H1 (cell line): Measurements from ENCODE around the gene PSMC4. TPM values are rescaled to one million over a fixed set of nuclear protein-coding genes. Genes with fewer than 3 reads are reported as not detected.

Source experiments
- CTCF ChIA-PET: fragments of 300-600 bp; sonication (Branson Sonifier 250); formaldehyde crosslinking; loops from one replicate; lab custom pipeline; 2021; ENCODE audit not compliant: partially characterized antibody; lab: Charles Lee
- POLR2A ChIA-PET: fragments of 300-600 bp; sonication (Branson Sonifier 250); formaldehyde crosslinking; loops from one replicate; lab custom pipeline; 2021; ENCODE audit warnings: inconsistent platforms; ENCODE audit not compliant: partially characterized antibody; lab: Charles Lee
- DNase-seq, 2 experiments: peaks; one replicate each; pipeline versions ENCODE4 v3.0.0 to v3.0.0-alpha.2; 2010 to 2022; ENCODE audit warnings: low spot score in 2 of 2, low read depth in 1 of 2, mixed read lengths in 1 of 2
- FAIRE-seq: peaks from 2 replicates; lab custom pipeline; 2011; peaks lifted over from hg19 to GRCh38; lab: Jason Lieb, UNC
- H2AFZ ChIP-seq: 2 replicates; pipeline ENCODE4 v1.8.1; 2012; ENCODE audit warnings: low read length, inconsistent platforms
- H2AK5ac ChIP-seq: 2 replicates; pipeline ENCODE4 v1.6.1; 2013; ENCODE audit warnings: low read depth, low read length
- H2BK120ac ChIP-seq: replicated peaks from 2 replicates; pipeline ENCODE3; 2013; ENCODE audit warnings: low read depth, low read length, inconsistent platforms
- H2BK12ac ChIP-seq: 2 replicates; pipeline ENCODE4 v1.6.1; 2013; ENCODE audit warnings: low read depth, low read length
- H2BK15ac ChIP-seq: 2 replicates; pipeline ENCODE4 v1.6.1; 2013; ENCODE audit warnings: low read length
- H2BK20ac ChIP-seq: 2 replicates; pipeline ENCODE4 v1.6.1; 2013; ENCODE audit warnings: low read length
- H2BK5ac ChIP-seq: 2 replicates; pipeline ENCODE4 v1.6.1; 2013; ENCODE audit warnings: low read depth, low read length
- H3K14ac ChIP-seq: 2 replicates; pipeline ENCODE4 v1.6.1; 2013; ENCODE audit warnings: inconsistent platforms; ENCODE audit not compliant: insufficient read length
- H3K18ac ChIP-seq: 2 replicates; pipeline ENCODE4 v1.6.1; 2013; ENCODE audit warnings: low read length; ENCODE audit errors: extremely low read depth
- H3K23ac ChIP-seq: 2 replicates; pipeline ENCODE4 v1.6.1; 2013; ENCODE audit warnings: inconsistent platforms; ENCODE audit not compliant: insufficient read length
- H3K23me2 ChIP-seq: 2 replicates; pipeline ENCODE4 v1.6.1; 2013; ENCODE audit warnings: low read depth, low read length
- H3K27ac ChIP-seq: 2 replicates; pipeline ENCODE4 v1.6.1; 2011; ENCODE audit warnings: low read depth, low read length, inconsistent platforms
- H3K27me3 ChIP-seq, 4 experiments: replicated peaks in 1 of 4; 1 replicate in 1 of 4; 2 replicates in 3 of 4; pipeline versions ENCODE4 v1.6.1 to v1.8.1; 2011 to 2013; ENCODE audit warnings: low read length in 3 of 4, mild to moderate bottlenecking in 3 of 4, inconsistent platforms in 2 of 4, mixed read lengths in 2 of 4, moderate library complexity in 1 of 4; ENCODE audit not compliant: control insufficient read depth in 3 of 4, insufficient read depth in 3 of 4; ENCODE audit errors: extremely low read depth in 1 of 4
- H3K36me3 ChIP-seq, 4 experiments: 2 replicates each; pipeline versions ENCODE4 v1.6.1 to v1.8.1; 2011 to 2013; ENCODE audit warnings: mild to moderate bottlenecking in 4 of 4, low read length in 3 of 4, moderate library complexity in 2 of 4, control low read depth in 1 of 4, inconsistent platforms in 1 of 4; ENCODE audit not compliant: insufficient read depth in 4 of 4, control insufficient read depth in 2 of 4
- H3K4ac ChIP-seq: replicated peaks from 2 replicates; pipeline ENCODE3; 2013; ENCODE audit warnings: low read length, low read depth, mixed read lengths, inconsistent platforms; ENCODE audit not compliant: insufficient read length
- H3K4me1 ChIP-seq, 4 experiments: replicated peaks in 1 of 4; 1 replicate in 1 of 4; 2 replicates in 3 of 4; pipeline versions ENCODE4 v1.6.1 to v1.8.1; 2011 to 2013; ENCODE audit warnings: low read length in 3 of 4, inconsistent platforms in 2 of 4, mixed read lengths in 1 of 4; ENCODE audit not compliant: insufficient read depth in 4 of 4, control insufficient read depth in 3 of 4
- H3K4me2 ChIP-seq, 2 experiments: 2 replicates each; pipeline versions ENCODE4 v1.6.1 to v1.8.1; 2011 to 2013; ENCODE audit warnings: low read depth in 2 of 2, low read length in 2 of 2, control low read depth in 1 of 2, inconsistent platforms in 1 of 2, mild to moderate bottlenecking in 1 of 2; ENCODE audit not compliant: insufficient read depth in 1 of 2
- H3K4me3 ChIP-seq, 4 experiments: fragments of 200-600, 300-600 bp in 1 of 4; sonication (generic), shearing (Covaris generic), sonication (Bioruptor Twin) in 1 of 4; 2 replicates each; pipeline versions ENCODE4 v1.5.1 to v1.8.1; 2011 to 2016; ENCODE audit warnings: low read length in 4 of 4, low read depth in 3 of 4, control low read depth in 2 of 4, inconsistent platforms in 2 of 4, mild to moderate bottlenecking in 2 of 4, mixed read lengths in 1 of 4, moderate library complexity in 1 of 4; ENCODE audit not compliant: insufficient read depth in 2 of 4; ENCODE audit errors: extremely low read depth in 1 of 4
- H3K56ac ChIP-seq: replicated peaks from 2 replicates; pipeline ENCODE3; 2013; ENCODE audit warnings: low read depth, mild to moderate bottlenecking, mixed read lengths, low read length, inconsistent platforms; ENCODE audit not compliant: insufficient read length
- H3K79me1 ChIP-seq: 2 replicates; pipeline ENCODE4 v1.6.1; 2013; ENCODE audit warnings: low read depth, low read length, control low read depth
- H3K79me2 ChIP-seq, 2 experiments: 2 replicates each; pipeline versions ENCODE4 v1.6.1 to v1.8.1; 2012 to 2013; ENCODE audit warnings: low read length in 2 of 2, mild to moderate bottlenecking in 2 of 2, inconsistent platforms in 1 of 2; ENCODE audit not compliant: insufficient read depth in 2 of 2, control insufficient read depth in 1 of 2
- H3K9ac ChIP-seq, 4 experiments: replicated peaks in 1 of 4; 1 replicate in 1 of 4; 2 replicates in 3 of 4; pipeline versions ENCODE4 v1.6.1 to v1.8.1; 2011 to 2013; ENCODE audit warnings: low read depth in 3 of 4, low read length in 3 of 4, control low read depth in 2 of 4, mild to moderate bottlenecking in 2 of 4, moderate library complexity in 2 of 4, inconsistent platforms in 1 of 4; ENCODE audit errors: extremely low read depth in 1 of 4
- H3K9me3 ChIP-seq, 2 experiments: 2 replicates each; pipeline versions ENCODE4 v1.6.1 to v1.8.1; 2012 to 2013; ENCODE audit warnings: mild to moderate bottlenecking in 2 of 2, moderate library complexity in 2 of 2, control low read depth in 1 of 2, inconsistent platforms in 1 of 2, low read depth in 1 of 2, low read length in 1 of 2, mixed read lengths in 1 of 2; ENCODE audit not compliant: insufficient read depth in 2 of 2
- H4K20me1 ChIP-seq, 2 experiments: replicated peaks in 1 of 2; 2 replicates each; pipeline versions ENCODE3 to v1.8.1; 2011 to 2013; ENCODE audit warnings: inconsistent platforms in 2 of 2, low read length in 2 of 2, mild to moderate bottlenecking in 1 of 2; ENCODE audit not compliant: insufficient read depth in 2 of 2, control insufficient read depth in 1 of 2
- H4K5ac ChIP-seq: 2 replicates; pipeline ENCODE4 v1.6.1; 2013; ENCODE audit warnings: low read length, low read depth, mixed read lengths, inconsistent platforms; ENCODE audit not compliant: insufficient read length
- H4K8ac ChIP-seq: 2 replicates; pipeline ENCODE4 v1.8.0; 2013; ENCODE audit warnings: mild to moderate bottlenecking, moderate library complexity, low read length, inconsistent platforms; ENCODE audit not compliant: insufficient read depth; ENCODE audit errors: extremely low read depth
- H4K91ac ChIP-seq: replicated peaks from 2 replicates; pipeline ENCODE3; 2013; ENCODE audit warnings: low read length, mixed read lengths, inconsistent platforms; ENCODE audit not compliant: insufficient read length
- BCL11A ChIP-seq, 2 experiments: IDR thresholded peaks; one replicate each; pipeline ENCODE4 v1.6.1; 2011; ENCODE audit warnings: low read depth in 2 of 2, low read length in 2 of 2, mild to moderate bottlenecking in 2 of 2
- GABPA ChIP-seq: IDR thresholded peaks from 2 replicates; pipeline ENCODE4 v1.6.1; 2011; ENCODE audit warnings: mild to moderate bottlenecking, low read length, moderate library complexity, borderline replicate concordance; ENCODE audit not compliant: insufficient read depth
- GTF2F1 ChIP-seq: IDR thresholded peaks from 2 replicates; pipeline ENCODE4 v1.6.1; 2012; ENCODE audit warnings: low read depth, low read length, improper control_type of control experiment, borderline replicate concordance
- MAFK ChIP-seq: IDR thresholded peaks from 2 replicates; pipeline ENCODE4 v1.6.1; 2012; ENCODE audit warnings: low read depth, mild to moderate bottlenecking, improper control_type of control experiment, low read length
- NRF1 ChIP-seq: IDR thresholded peaks from 2 replicates; pipeline ENCODE4 v1.6.1; 2011; ENCODE audit warnings: mild to moderate bottlenecking, low read depth, low read length, improper control_type of control experiment
- RAD21 ChIP-seq, 2 experiments: IDR thresholded peaks in 1 of 2; conservative IDR thresholded peaks in 1 of 2; 2 replicates each; pipeline ENCODE4 v1.6.1; 2011; ENCODE audit warnings: low read depth in 2 of 2, low read length in 2 of 2, improper control_type of control experiment in 1 of 2, inconsistent platforms in 1 of 2, mild to moderate bottlenecking in 1 of 2, moderate library complexity in 1 of 2
- RBBP5 ChIP-seq: IDR thresholded peaks from 2 replicates; pipeline ENCODE4 v1.7.1; 2012; ENCODE audit warnings: low read depth, mild to moderate bottlenecking, inconsistent platforms, low read length, moderate library complexity, borderline replicate concordance
- RFX5 ChIP-seq: IDR thresholded peaks from 2 replicates; pipeline ENCODE4 v1.6.1; 2011; ENCODE audit warnings: low read depth, low read length, improper control_type of control experiment, borderline replicate concordance
- SIRT6 ChIP-seq: IDR thresholded peaks from one replicate; pipeline ENCODE4 v1.7.1; 2012; ENCODE audit warnings: low read length, inconsistent platforms
- SP2 ChIP-seq: IDR thresholded peaks from 2 replicates; pipeline ENCODE4 v1.6.1; 2012; ENCODE audit warnings: mild to moderate bottlenecking, low read length, inconsistent platforms
- SUZ12 ChIP-seq: fragments of 200-600 bp; sonication (generic); IDR thresholded peaks from 2 replicates; pipeline ENCODE4 v1.6.1; 2012; ENCODE audit warnings: mild to moderate bottlenecking, inconsistent platforms, low read length, moderate library complexity, mixed read lengths
- TAF1 ChIP-seq: IDR thresholded peaks from 2 replicates; pipeline ENCODE4 v1.6.1; 2011; ENCODE audit warnings: mild to moderate bottlenecking, low read depth, low read length
- WGBS, 2 experiments: shearing (Covaris generic) in 1 of 2; methylation state at CpG; one replicate each; pipeline versions ENCODE4 v1.1.6 to v1.1.7; 2013 to 2015; ENCODE audit warnings: low lambda C conversion rate in 2 of 2, mixed read lengths in 2 of 2, inconsistent platforms in 1 of 2, low coverage in 1 of 2, missing lambda C conversion rate in 1 of 2; ENCODE audit not compliant: insufficient replicate concordance in 2 of 2, insufficient coverage in 1 of 2, insufficient read length in 1 of 2; ENCODE audit errors: extremely low coverage in 1 of 2, missing lambda C conversion rate in 1 of 2; 5-methylcytosine and 5-hydroxymethylcytosine counted together
- polyA plus RNA-seq, 7 experiments: library from polyadenylated mRNA; depleted of rRNA in 3 of 7; stranded (reverse) in 5 of 7; unstranded in 2 of 7; fragments of >200 nt in 5 of 7; fragments of 200-250 nt in 2 of 7; gene quantifications; 1 replicate in 5 of 7; 2 replicates in 1 of 7; 4 replicates in 1 of 7; pipeline versions ENCODE4 v1.2.1 to v1.2.3, GENCODE V29; 2011 to 2013; ENCODE audit warnings: missing spikeins in 2 of 7, mixed read lengths in 2 of 7
- total RNA-seq: library from RNA; stranded (reverse); fragmentation: NEBNext Ultra II Directional; extraction: Animal tissue kit (Norgen Biotek cat#: 25700); gene quantifications from 2 replicates; pipeline ENCODE4 v1.2.1, GENCODE V29; 2021

The PSMC4 gene
- total and polyA plus RNA-seq, 2 of the 8 experiments (the other 6 are each of a cell fraction or from before 2014, with no cell fraction given), result 116 to 126 TPM

DNA sequence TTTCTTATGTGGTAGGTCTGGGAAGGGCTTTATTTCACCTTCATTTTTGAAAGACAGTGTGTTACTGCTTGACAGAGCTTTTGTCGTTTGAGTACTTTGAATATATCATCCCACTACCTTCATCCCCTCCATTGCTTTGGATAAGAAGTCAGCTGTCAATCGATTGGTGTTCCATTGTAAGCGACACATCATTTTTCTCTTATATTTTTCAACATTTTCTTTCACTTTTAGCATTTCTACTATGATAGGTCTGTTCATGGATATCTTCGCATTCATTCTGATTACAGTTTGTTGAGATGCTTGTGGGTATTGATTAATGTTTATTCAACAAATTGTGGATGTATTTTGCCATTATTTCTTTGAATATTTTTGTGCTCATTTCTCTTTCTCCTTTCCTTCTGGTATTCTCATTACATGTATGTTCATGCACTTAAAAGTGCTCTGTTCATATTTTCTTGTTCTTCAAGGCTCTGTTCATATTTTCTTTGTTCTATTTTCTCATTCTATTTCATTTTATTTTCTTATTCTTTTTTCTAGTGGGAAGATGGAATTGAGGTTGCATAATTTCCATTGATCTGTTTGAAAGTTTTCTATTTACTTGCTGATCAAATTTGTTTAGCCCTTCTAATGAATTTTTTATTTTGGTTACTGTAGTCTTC lies 55.1 kb downstream of the PSMC4 start:
- H3K4ac ChIP-seq, result no peak overlapping the region
- H2BK5ac ChIP-seq, result no peak overlapping the region
- no peak overlapping the region for H3K56ac ChIP-seq
- no peaks in the 10 kb centered on the region for H3K23me2 ChIP-seq
- H4K91ac ChIP-seq, result no peak overlapping the region
- no peaks in the 10 kb centered on the region for H3K79me2 ChIP-seq
- H3K14ac ChIP-seq, result no peak overlapping the region
- no peak overlapping the region for H2BK12ac ChIP-seq
- H3K9me3 ChIP-seq, result peaks cover 66 to 71% of the 10 kb centered on the region in 2 experiments
- H4K8ac ChIP-seq, result no peak overlapping the region
- no peaks in the 10 kb centered on the region for H3K4me1 ChIP-seq
- ChIA-PET CTCF (no interaction called here), POLR2A (interaction anchor here (1.4 kb wide), 1 partner anchor 29 kb away, joined by 3 read pairs; no protein-coding TSS in a partner anchor)
- FAIRE-seq (no peak), DNase-seq (no peak)
- H2BK120ac ChIP-seq, result no peak overlapping the region
- peaks cover 0 to 1% (median 0%) of the 10 kb centered on the region in 4 experiments; a peak in 1 of 7 replicates for H3K27me3 ChIP-seq
- whole genome bisulfite sequencing, 2 experiments, result 87% methylated on average over 4 of the region's 4 CpGs; no CpG with 5 or more reads in 1 of the 2 experiments
- H2BK15ac ChIP-seq, result no peak overlapping the region
- no peaks in the 10 kb centered on the region; a peak in 1 of 8 replicates for H3K36me3 ChIP-seq
- no peaks in the 10 kb centered on the region for H4K20me1 ChIP-seq
- H2BK20ac ChIP-seq, result no peak overlapping the region
- H3K4me2 ChIP-seq, result no peak overlapping the region
- no peaks in the 10 kb centered on the region for H3K79me1 ChIP-seq
- no peak overlapping the region for H2AFZ ChIP-seq
- no peak overlapping the region for H3K23ac ChIP-seq
- no peak overlapping the region for H2AK5ac ChIP-seq
- no peak overlapping the region for H3K18ac ChIP-seq
- H4K5ac ChIP-seq, result no peak overlapping the region
- no peak overlapping the region; a peak in 1 of 8 replicates for H3K4me3 ChIP-seq
- no peak overlapping the region for H3K27ac ChIP-seq
- H3K9ac ChIP-seq, result no peak overlapping the region
- TF ChIP-seq GABPA (no peak), MAFK (no peak), SUZ12 (no peak), BCL11A (IDR thresholded peaks at IDR 0.05; ENCODE audit: low read depth in 2 of 2, low read length in 2 of 2) (no peak), RAD21 (IDR thresholded peaks at IDR 0.05 in 1 of 2, conservative IDR thresholded peaks at IDR 0.05 in 1 of 2; ENCODE audit: low read depth in 2 of 2, low read length in 2 of 2) (no peak), TAF1 (no peak), SIRT6 (no peak), NRF1 (no peak), RBBP5 (no peak), GTF2F1 (no peak), RFX5 (no peak), SP2 (no peak)
